Activated CD4-positive, alpha-beta memory T cell treated with anti-CD3 and anti-CD28 coated beads for 36 hours (primary cell): ENCODE data around the gene EIF5. TPM values are rescaled to one million over a fixed set of nuclear protein-coding genes. Genes with fewer than 3 reads are reported as not detected.

ENCODE experiments used
- CTCF ChIA-PET: fragments of 350-600 bp; sonication (Branson Sonifier 250); formaldehyde crosslinking; loops from one replicate; lab custom pipeline; 2021; ENCODE audit warnings: antibody characterized with exemption, inconsistent platforms; lab: Charles Lee
- POLR2A ChIA-PET: fragments of 350-600 bp; sonication (Branson Sonifier 250); formaldehyde crosslinking; loops from one replicate; lab custom pipeline; 2021; ENCODE audit warnings: antibody characterized with exemption; lab: Charles Lee
- DNase-seq: peaks from one replicate; pipeline ENCODE4 v3.0.0-alpha.2; 2020
- H3K27ac Mint-ChIP-seq: one replicate; pipeline ENCODE4 v1.8.0; 2021; ENCODE audit warnings: mixed read lengths
- H3K27me3 Mint-ChIP-seq: one replicate; pipeline ENCODE4 v1.8.0; 2021; ENCODE audit warnings: mixed read lengths
- H3K36me3 Mint-ChIP-seq: one replicate; pipeline ENCODE4 v1.8.0; 2021; ENCODE audit warnings: mixed read lengths
- H3K4me1 Mint-ChIP-seq: one replicate; pipeline ENCODE4 v1.8.0; 2021; ENCODE audit warnings: low read depth, mixed read lengths
- H3K4me3 Mint-ChIP-seq: one replicate; pipeline ENCODE4 v1.8.0; 2021; ENCODE audit warnings: mild to moderate bottlenecking, mixed read lengths
- H3K9me3 Mint-ChIP-seq: one replicate; pipeline ENCODE4 v1.8.0; 2021; ENCODE audit warnings: mixed read lengths
- intact Hi-C: fragments of 100-400 bp; cut with micrococcal nuclease; formaldehyde crosslinking; loops from one replicate; pipeline ENCODE4 v1.15.1; 2023
- total RNA-seq, 2 experiments: library from RNA; stranded (reverse); gene quantifications; one replicate each; pipeline ENCODE4 v1.2.3, GENCODE V29; 2021

The EIF5 gene
- total RNA-seq, 2 experiments from 2014 or later = 192 to 196 TPM

GRCh38 chr14:103382376-103382775, 48.3 kb downstream of the EIF5 start:
- H3K36me3 Mint-ChIP-seq = peaks cover 6% of the 10 kb centered on the region
- H3K9me3 Mint-ChIP-seq = no peaks in the 10 kb centered on the region
- intact Hi-C loops = no loop called here
- peak overlapping the region; percentile 26 for H3K27ac Mint-ChIP-seq
- CTCF ChIA-PET = interaction anchor here (0.8 to 9.6 kb wide), 2 partner anchors 9 to 86 kb away, joined by 3 to 101 read pairs; no protein-coding TSS in a partner anchor
- no peak overlapping the region for H3K4me3 Mint-ChIP-seq
- H3K4me1 Mint-ChIP-seq = peaks cover 23% of the 10 kb centered on the region
- POLR2A ChIA-PET = no interaction called here
- no peak for DNase-seq
- peaks cover 3% of the 10 kb centered on the region for H3K27me3 Mint-ChIP-seq

- Mint-ChIP-seq H3K27me3 (peaks cover 3% of the 10 kb centered on the region), H3K9me3 (no peaks in the 10 kb centered on the region), H3K4me1 (peaks cover 35% of the 10 kb centered on the region), H3K36me3 (peaks cover 6% of the 10 kb centered on the region), H3K27ac (peak overlapping the region; percentile 83), H3K4me3 (peak overlapping the region; percentile 89)
- no peak for DNase-seq
- ChIA-PET POLR2A (interaction anchor here (2.2 kb wide), 1 partner anchor 50 kb away, joined by 14 read pairs; the partner anchor contains the start of gene EIF5), CTCF (interaction anchor here (0.7 kb wide), 1 partner anchor 10 kb away, joined by 4 read pairs; no protein-coding TSS in a partner anchor)
- intact Hi-C loops = loop anchor here (1.0 to 5.0 kb wide), 3 partner anchors 10 to 50 kb away; partner anchors contain the start of gene EIF5
Observed at GRCh38 chr14:103384450-103385151, 50.6 kb downstream of the EIF5 start.

- ChIA-PET CTCF (no interaction called here), POLR2A (interaction anchor here (0.7 to 2.2 kb wide), 2 partner anchors 42 to 51 kb away, joined by 3 to 14 read pairs; partner anchors contain the start of gene EIF5)
- Mint-ChIP-seq H3K27me3 (peaks cover 3% of the 10 kb centered on the region), H3K9me3 (no peaks in the 10 kb centered on the region), H3K36me3 (peaks cover 6% of the 10 kb centered on the region), H3K27ac (peak within 1 kb of the TSS; percentile 94), H3K4me1 (peaks cover 38% of the 10 kb centered on the region), H3K4me3 (peak within 1 kb of the TSS; percentile 98)
- intact Hi-C loops = loop anchor here (1.0 to 5.0 kb wide), 3 partner anchors 9 to 51 kb away; partner anchors contain the start of gene EIF5
- DNase-seq = peak; percentile 98
Observed at GRCh38 chr14:103385152-103385928, 51.3 kb downstream of the EIF5 start, which contains the start of gene MARK3. Gene MARK3, plus strand, starts transcription at chr14:103385415. Its CDS starts 615 bp downstream, at chr14:103386030.

DNA sequence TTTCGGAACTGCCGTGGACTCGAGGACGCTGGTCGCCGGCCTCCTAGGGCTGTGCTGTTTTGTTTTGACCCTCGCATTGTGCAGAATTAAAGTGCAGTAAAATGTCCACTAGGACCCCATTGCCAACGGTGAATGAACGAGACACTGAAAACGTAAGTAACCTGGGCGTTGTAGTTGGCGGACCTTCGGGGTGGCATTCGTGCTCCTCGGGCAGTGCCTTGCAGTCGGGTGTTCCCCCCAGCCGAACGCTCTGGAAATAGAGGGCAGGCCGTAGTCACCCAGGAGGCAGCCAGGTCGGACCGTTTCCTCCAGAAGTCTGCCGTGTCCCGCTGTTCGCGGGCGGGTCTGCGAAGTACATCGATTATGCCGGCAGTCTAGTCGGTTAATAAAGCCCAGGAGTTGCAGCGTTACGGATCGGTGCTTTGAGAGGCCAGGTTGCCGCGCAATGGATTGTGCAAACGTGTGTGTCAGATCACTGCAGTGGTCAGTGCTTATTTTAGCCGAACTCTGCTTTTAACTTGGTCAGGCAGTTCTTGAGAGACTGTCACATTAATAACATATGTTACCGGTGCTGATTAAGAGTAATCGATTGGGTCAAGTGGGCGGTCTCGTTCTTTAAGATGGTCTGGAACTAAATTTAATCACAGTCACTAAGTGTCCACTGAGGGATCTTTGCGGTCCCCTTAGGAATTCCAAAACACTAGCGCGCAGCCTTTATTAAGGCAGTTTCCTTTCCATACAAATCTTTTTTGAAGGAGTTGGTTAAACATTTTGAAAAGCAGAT, 52.1 kb downstream of the EIF5 start:
- H3K27me3 Mint-ChIP-seq = no peaks in the 10 kb centered on the region
- DNase-seq = peak; percentile 57
- peak overlapping the region; percentile 98 for H3K4me3 Mint-ChIP-seq

GRCh38 chr14:103386713-103387329, 52.8 kb downstream of the EIF5 start:
- H3K36me3 Mint-ChIP-seq = peaks cover 6% of the 10 kb centered on the region
- no peaks in the 10 kb centered on the region for H3K27me3 Mint-ChIP-seq
- peaks cover 42% of the 10 kb centered on the region for H3K4me1 Mint-ChIP-seq
- DNase-seq = no peak
- POLR2A ChIA-PET = no interaction called here
- CTCF ChIA-PET = interaction anchor here (1.0 kb wide), 1 partner anchor 59 kb away, joined by 3 read pairs; no protein-coding TSS in a partner anchor
- intact Hi-C loops = loop anchor here (2.0 to 5.0 kb wide), 2 partner anchors 14 to 40 kb away; no protein-coding TSS in a partner anchor
- H3K4me3 Mint-ChIP-seq = peak overlapping the region; percentile 98
- no peaks in the 10 kb centered on the region for H3K9me3 Mint-ChIP-seq
- H3K27ac Mint-ChIP-seq = peak overlapping the region; percentile 94

More for the DNA sequence above, 52.1 kb downstream of the EIF5 start:
- Mint-ChIP-seq H3K27ac (peak overlapping the region; percentile 94), H3K36me3 (peaks cover 6% of the 10 kb centered on the region), H3K4me1 (peaks cover 44% of the 10 kb centered on the region), H3K9me3 (no peaks in the 10 kb centered on the region)
- POLR2A ChIA-PET = interaction anchor here (2.2 kb wide), 1 partner anchor 52 kb away, joined by 14 read pairs; the partner anchor contains the start of gene EIF5
- intact Hi-C loops = loop anchor here (1.0 to 5.0 kb wide), 4 partner anchors 8 to 52 kb away; partner anchors contain the start of gene EIF5
- CTCF ChIA-PET = no interaction called here

DNA sequence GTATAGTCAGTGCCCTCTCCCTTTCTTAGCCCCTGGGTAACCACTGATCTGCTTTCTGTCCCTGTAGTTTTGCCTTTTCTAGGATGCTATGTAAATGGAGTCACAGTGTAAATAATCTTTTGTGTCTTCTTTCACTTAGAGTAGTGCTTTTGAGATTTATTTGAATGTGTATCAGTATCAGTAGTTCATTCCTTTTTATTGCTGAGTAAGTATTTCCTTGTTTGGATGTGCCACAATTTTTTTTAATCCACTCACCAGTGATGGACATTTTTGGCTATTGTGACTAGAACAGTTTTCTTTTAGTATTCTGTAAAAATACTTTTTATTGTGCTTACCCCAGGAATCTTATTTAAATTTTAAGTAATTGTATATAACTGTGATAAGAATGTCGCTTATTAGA, 54.6 kb downstream of the EIF5 start:
- H3K4me1 Mint-ChIP-seq = peaks cover 39% of the 10 kb centered on the region
- intact Hi-C loops = loop anchor here (5.0 kb wide), 1 partner anchor 39 kb away; no protein-coding TSS in a partner anchor
- DNase-seq = no peak
- peak overlapping the region; percentile 11 for H3K27ac Mint-ChIP-seq
- no peak overlapping the region for H3K4me3 Mint-ChIP-seq
- no peaks in the 10 kb centered on the region for H3K27me3 Mint-ChIP-seq
- ChIA-PET CTCF (interaction anchor here (0.6 to 7.8 kb wide), 2 partner anchors 10 to 15 kb away, joined by 3 to 101 read pairs; no protein-coding TSS in a partner anchor), POLR2A (no interaction called here)
- H3K9me3 Mint-ChIP-seq = no peaks in the 10 kb centered on the region
- H3K36me3 Mint-ChIP-seq = peaks cover 6% of the 10 kb centered on the region

GRCh38 chr14:103390605-103391004, 56.6 kb downstream of the EIF5 start:
- H3K27ac Mint-ChIP-seq = no peak overlapping the region
- no peaks in the 10 kb centered on the region for H3K9me3 Mint-ChIP-seq
- intact Hi-C loops = no loop called here
- H3K4me3 Mint-ChIP-seq = no peak overlapping the region
- peaks cover 6% of the 10 kb centered on the region for H3K36me3 Mint-ChIP-seq
- no peak for DNase-seq
- peaks cover 50% of the 10 kb centered on the region for H3K4me1 Mint-ChIP-seq
- CTCF ChIA-PET = interaction anchor here (0.6 to 7.8 kb wide), 34 partner anchors 12 to 471 kb away, joined by 3 to 101 read pairs (median 4); partner anchors contain the start of genes CDC42BPB and EIF5
- POLR2A ChIA-PET = interaction anchor here (0.5 to 1.3 kb wide), 2 partner anchors 55 to 57 kb away, joined by 3 to 4 read pairs; no protein-coding TSS in a partner anchor
- no peaks in the 10 kb centered on the region for H3K27me3 Mint-ChIP-seq

GRCh38 chr14:103391048-103391447, 57.0 kb downstream of the EIF5 start:
- DNase-seq = peak; percentile 47
- no peak overlapping the region for H3K27ac Mint-ChIP-seq
- peaks cover 4% of the 10 kb centered on the region for H3K36me3 Mint-ChIP-seq
- H3K27me3 Mint-ChIP-seq = no peaks in the 10 kb centered on the region
- no peaks in the 10 kb centered on the region for H3K9me3 Mint-ChIP-seq
- ChIA-PET POLR2A (interaction anchor here (1.3 kb wide), 1 partner anchor 56 kb away, joined by 4 read pairs; no protein-coding TSS in a partner anchor), CTCF (interaction anchor here (0.6 to 7.8 kb wide), 36 partner anchors 11 to 525 kb away, joined by 3 to 101 read pairs (median 4); partner anchors contain the start of gene EIF5)
- peaks cover 54% of the 10 kb centered on the region for H3K4me1 Mint-ChIP-seq
- no peak overlapping the region for H3K4me3 Mint-ChIP-seq
- intact Hi-C loops = no loop called here

DNA sequence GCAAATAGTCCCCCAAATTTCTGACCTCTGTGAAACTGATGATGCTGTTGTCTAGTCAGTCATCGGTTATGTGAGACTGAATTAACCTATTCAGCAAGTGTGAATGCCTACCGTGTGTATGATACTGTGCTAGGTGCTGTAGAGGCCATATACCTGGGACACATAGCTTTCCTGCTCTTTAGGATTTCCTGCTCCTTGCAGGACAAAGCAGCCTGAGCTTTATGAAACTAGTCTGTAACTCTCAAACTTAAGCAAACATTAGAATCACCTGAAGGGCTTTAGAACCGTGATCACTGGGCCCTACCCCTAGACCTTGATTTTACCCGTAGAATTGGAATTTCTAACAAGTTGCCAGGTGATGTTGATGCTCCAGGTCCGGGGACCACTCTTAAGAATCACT, 58.1 kb downstream of the EIF5 start:
- H3K4me3 Mint-ChIP-seq = no peak overlapping the region
- no peaks in the 10 kb centered on the region for H3K27me3 Mint-ChIP-seq
- DNase-seq = no peak
- H3K4me1 Mint-ChIP-seq = peaks cover 61% of the 10 kb centered on the region
- ChIA-PET POLR2A (no interaction called here), CTCF (interaction anchor here (1.1 to 7.8 kb wide), 11 partner anchors 10 to 112 kb away, joined by 3 to 101 read pairs (median 11); no protein-coding TSS in a partner anchor)
- no peaks in the 10 kb centered on the region for H3K36me3 Mint-ChIP-seq
- H3K9me3 Mint-ChIP-seq = no peaks in the 10 kb centered on the region
- no peak overlapping the region for H3K27ac Mint-ChIP-seq
- intact Hi-C loops = no loop called here

GRCh38 chr14:103392572-103392971, 58.5 kb downstream of the EIF5 start:
- H3K9me3 Mint-ChIP-seq = no peaks in the 10 kb centered on the region
- CTCF ChIA-PET = interaction anchor here (1.4 to 7.8 kb wide), 8 partner anchors 12 to 49 kb away, joined by 3 to 101 read pairs (median 14); no protein-coding TSS in a partner anchor
- no peak overlapping the region for H3K27ac Mint-ChIP-seq
- POLR2A ChIA-PET = no interaction called here
- H3K4me1 Mint-ChIP-seq = peaks cover 61% of the 10 kb centered on the region
- H3K4me3 Mint-ChIP-seq = no peak overlapping the region
- H3K36me3 Mint-ChIP-seq = no peaks in the 10 kb centered on the region
- DNase-seq = no peak
- intact Hi-C loops = no loop called here
- H3K27me3 Mint-ChIP-seq = no peaks in the 10 kb centered on the region
